ENCODE data around the gene JAKMIP2.

DNA sequence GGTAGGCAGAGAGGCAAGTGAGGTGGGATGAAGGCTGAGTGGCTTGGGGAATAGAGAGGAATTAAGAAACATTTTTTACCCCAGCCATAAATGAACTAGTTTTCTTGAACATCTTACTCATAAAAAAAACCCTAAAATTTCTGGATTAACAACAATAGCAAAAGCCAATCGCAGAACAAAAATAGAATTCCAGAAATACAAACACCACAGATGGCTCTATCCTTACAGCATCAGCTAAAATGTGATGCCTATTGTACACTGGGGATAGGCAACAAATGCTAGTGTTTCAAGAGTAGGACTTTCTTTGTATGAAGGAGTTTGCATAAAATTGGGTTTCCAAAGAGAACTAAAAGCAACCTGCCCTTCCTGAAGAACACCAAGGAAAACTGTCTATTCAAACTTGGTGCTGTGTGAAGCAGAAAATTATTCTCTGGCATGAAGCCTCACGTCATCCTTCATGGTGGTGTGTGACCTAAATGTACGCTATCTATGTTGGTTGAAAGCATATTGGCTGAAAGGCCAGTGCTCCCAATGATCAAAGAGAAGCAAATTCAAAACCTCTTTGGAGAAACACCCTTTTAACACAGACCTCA is 82.9 kb downstream of the JAKMIP2 start:
- TF ChIP-seq GABPA (IDR thresholded peaks at IDR 0.05; ENCODE audit: low read depth), result no peak
- no peak for TF ChIP-seq CTCF (IDR thresholded peaks at IDR 0.05; ENCODE audit: insufficient read depth, low read length)

Measured in HL-60 (cell line).